Activated T-helper 17 cell treated with anti-CD3 and anti-CD28 coated beads, Interleukin-2, amount 50 U/mL, for 72 hours (primary cell): ENCODE measurements around the gene SLC6A18. TPM values are rescaled to one million over a fixed set of nuclear protein-coding genes. Genes with fewer than 3 reads are reported as not detected.

Source experiments
- ATAC-seq: fragments of 150-1000 bp; cut with Tn5 transposase; replicated peaks from 2 replicates; pipeline ENCODE4 v1.10.0; 2021; ENCODE audit warnings: mild to moderate bottlenecking, moderate library complexity
- H3K27ac Mint-ChIP-seq: one replicate; pipeline ENCODE4 v1.8.0; 2022; ENCODE audit warnings: mixed read lengths
- H3K27me3 Mint-ChIP-seq: one replicate; pipeline ENCODE4 v1.8.0; 2022; ENCODE audit warnings: mixed read lengths
- H3K36me3 Mint-ChIP-seq: one replicate; pipeline ENCODE4 v1.8.0; 2022; ENCODE audit warnings: low read depth, mild to moderate bottlenecking, mixed read lengths
- H3K4me1 Mint-ChIP-seq: one replicate; pipeline ENCODE4 v1.8.0; 2022; ENCODE audit warnings: mixed read lengths
- H3K4me3 Mint-ChIP-seq: one replicate; pipeline ENCODE4 v1.8.0; 2022; ENCODE audit warnings: mild to moderate bottlenecking, mixed read lengths
- H3K9me3 Mint-ChIP-seq: one replicate; pipeline ENCODE4 v1.8.0; 2022; ENCODE audit warnings: mixed read lengths
- total RNA-seq, 2 donors: library from RNA; stranded (reverse); gene quantifications; one replicate each; pipeline ENCODE4 v1.2.3, GENCODE V29; 2022

SLC6A18 gene
- total RNA-seq, 2 donors from 2014 or later: not detected

DNA sequence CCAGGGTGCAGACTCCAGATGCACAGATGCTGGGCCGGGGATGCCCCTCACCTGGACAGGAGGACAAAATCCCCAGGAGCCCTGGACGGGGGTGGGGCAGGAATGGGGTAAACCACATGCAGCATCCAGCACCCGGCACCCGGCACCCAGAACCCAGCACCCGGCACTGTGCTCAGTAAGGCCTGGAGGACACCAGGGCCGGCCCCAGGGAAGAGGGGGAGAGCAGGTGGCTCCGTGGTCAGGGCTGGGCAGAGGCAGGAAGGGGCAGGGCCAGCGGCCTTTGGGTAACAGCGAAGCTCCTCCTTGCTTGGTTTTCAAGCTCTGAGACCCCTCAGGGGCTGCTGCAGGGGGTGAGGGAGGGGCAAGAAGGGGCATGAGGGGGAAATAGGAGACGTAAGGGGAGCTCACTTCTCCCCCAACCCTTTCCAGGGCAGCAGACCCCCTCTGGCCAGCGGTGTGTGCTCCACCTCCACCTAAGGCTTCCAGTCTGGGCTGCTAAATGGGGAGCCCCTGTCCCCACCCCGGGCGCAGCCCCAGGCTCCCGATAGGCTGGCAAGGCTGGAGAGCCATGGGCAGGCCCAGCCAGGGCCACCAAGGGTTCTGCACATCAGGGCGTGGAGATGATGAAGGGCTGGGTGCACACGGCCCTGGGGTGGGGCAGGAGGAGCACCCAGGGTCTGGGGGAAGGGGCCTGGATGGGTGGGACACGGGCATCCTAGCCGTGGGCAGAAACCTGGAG, 41.6 kb upstream of the SLC6A18 start:
- Mint-ChIP-seq H3K27ac (no peak overlapping the region), H3K36me3 (no peaks in the 10 kb centered on the region), H3K9me3 (no peaks in the 10 kb centered on the region), H3K4me3 (no peak overlapping the region), H3K4me1 (no peaks in the 10 kb centered on the region), H3K27me3 (peaks cover 3% of the 10 kb centered on the region)
- ATAC-seq: no peak

DNA sequence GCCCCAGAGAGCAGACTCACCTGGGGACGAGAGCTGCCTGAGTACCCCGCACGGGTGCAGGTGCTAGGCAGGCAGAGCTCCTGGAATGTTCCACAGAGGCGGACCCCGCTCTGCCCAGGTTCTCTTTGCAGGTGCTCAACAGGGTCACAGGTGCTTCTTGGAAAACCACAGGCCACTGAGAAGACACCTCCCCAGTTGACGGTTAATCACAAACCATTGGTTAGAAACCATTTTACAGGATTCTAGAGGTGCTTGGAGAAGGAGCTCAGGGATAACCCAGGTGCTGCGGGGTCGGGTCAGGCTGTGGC, 41.1 kb upstream of the SLC6A18 start:
- H3K36me3 Mint-ChIP-seq: no peaks in the 10 kb centered on the region
- H3K27me3 Mint-ChIP-seq: peaks cover 5% of the 10 kb centered on the region
- H3K9me3 Mint-ChIP-seq: no peaks in the 10 kb centered on the region
- no peak overlapping the region for H3K4me3 Mint-ChIP-seq
- H3K4me1 Mint-ChIP-seq: no peaks in the 10 kb centered on the region
- ATAC-seq: no peak
- H3K27ac Mint-ChIP-seq: no peak overlapping the region

DNA sequence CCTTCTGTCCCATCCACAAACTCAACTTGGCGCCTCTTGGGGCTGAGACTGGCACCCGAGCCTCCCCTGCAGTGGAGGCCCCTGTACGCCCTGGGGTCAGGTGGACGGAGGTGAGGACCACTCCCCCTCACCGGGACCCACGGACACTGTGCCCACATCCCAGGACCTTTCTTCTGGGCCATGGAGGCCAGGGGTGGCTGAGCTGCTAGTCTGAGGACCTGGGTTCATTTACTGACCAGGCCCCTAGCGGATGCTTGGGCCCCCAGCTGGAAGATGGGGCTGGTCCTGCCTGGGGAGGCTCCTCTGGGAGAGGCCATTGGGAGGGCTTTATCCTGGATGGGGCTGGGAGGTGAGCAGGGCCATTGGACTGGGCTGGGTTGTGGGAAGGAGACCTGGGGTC, 40.7 kb upstream of the SLC6A18 start:
- Mint-ChIP-seq H3K9me3 (no peaks in the 10 kb centered on the region), H3K4me3 (no peak overlapping the region), H3K4me1 (no peaks in the 10 kb centered on the region), H3K27ac (no peak overlapping the region), H3K27me3 (peaks cover 8% of the 10 kb centered on the region), H3K36me3 (no peaks in the 10 kb centered on the region)
- no peak for ATAC-seq

DNA sequence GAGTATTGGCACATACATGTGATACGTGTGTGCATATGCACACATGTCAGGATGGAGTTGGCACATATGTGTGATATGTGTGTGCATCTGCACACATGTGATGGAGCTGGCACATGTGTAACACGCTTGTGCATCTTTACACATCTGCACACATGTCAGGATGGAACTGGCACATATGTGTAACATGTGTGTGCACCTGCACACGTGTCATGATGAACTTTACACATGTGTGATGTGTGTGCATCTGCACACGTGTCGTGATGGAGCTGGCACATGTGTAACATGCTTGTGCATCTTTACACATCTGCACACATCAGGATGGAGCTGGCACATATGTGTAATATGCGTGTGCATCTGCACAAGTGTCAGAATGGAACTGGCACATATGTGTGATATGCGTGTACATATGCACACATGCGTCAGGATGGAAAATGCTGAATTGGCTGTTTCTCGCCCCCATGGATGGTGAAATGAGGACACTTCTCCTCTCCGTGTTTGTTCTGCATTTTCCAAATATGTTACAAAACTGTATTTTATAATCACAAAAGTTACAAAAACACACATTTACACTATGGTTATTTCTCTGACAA, 40.0 kb upstream of the SLC6A18 start:
- H3K9me3 Mint-ChIP-seq: no peaks in the 10 kb centered on the region
- H3K27ac Mint-ChIP-seq: no peak overlapping the region
- H3K27me3 Mint-ChIP-seq: peaks cover 10% of the 10 kb centered on the region
- no peak for ATAC-seq
- H3K36me3 Mint-ChIP-seq: no peaks in the 10 kb centered on the region
- no peak overlapping the region for H3K4me3 Mint-ChIP-seq
- no peaks in the 10 kb centered on the region for H3K4me1 Mint-ChIP-seq

DNA sequence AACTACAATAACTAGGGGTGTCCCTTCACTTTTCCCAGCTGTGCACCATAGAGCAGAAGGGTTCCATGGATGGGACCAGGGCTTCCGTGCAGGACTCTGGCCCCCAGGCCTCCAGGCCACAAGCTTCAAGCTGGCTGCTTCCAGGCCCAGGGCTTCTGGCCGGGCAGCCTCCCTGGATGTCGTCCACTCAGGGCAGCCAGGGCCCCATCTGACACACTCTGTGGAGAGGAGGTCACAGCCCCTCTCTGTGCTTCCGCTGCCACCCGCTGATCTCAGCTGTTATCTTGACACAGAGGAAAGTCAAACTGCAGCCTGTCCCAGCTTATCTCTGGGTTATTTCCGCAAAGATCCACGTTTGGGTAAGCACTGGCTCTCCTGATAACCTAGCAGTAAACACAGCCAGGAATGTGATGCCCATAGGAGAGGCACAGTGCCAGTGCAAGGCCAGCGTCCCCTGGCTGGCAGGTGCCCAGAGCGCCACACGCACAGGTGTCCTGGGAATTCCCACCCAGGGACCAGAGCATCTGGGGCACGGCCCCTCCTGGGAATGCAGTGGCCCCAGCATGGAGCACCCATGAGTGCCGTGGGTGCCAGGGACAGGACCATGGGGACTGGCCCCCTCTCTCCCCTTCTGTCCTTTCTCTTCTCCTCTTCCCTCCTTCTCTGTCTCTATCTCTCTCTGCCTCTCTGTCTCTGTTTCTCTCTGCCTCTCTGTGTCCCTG, 39.4 kb upstream of the SLC6A18 start:
- ATAC-seq: no peak
- H3K27ac Mint-ChIP-seq: no peak overlapping the region
- no peak overlapping the region for H3K4me3 Mint-ChIP-seq
- no peaks in the 10 kb centered on the region for H3K36me3 Mint-ChIP-seq
- no peaks in the 10 kb centered on the region for H3K4me1 Mint-ChIP-seq
- H3K27me3 Mint-ChIP-seq: peaks cover 17% of the 10 kb centered on the region
- H3K9me3 Mint-ChIP-seq: no peaks in the 10 kb centered on the region

DNA sequence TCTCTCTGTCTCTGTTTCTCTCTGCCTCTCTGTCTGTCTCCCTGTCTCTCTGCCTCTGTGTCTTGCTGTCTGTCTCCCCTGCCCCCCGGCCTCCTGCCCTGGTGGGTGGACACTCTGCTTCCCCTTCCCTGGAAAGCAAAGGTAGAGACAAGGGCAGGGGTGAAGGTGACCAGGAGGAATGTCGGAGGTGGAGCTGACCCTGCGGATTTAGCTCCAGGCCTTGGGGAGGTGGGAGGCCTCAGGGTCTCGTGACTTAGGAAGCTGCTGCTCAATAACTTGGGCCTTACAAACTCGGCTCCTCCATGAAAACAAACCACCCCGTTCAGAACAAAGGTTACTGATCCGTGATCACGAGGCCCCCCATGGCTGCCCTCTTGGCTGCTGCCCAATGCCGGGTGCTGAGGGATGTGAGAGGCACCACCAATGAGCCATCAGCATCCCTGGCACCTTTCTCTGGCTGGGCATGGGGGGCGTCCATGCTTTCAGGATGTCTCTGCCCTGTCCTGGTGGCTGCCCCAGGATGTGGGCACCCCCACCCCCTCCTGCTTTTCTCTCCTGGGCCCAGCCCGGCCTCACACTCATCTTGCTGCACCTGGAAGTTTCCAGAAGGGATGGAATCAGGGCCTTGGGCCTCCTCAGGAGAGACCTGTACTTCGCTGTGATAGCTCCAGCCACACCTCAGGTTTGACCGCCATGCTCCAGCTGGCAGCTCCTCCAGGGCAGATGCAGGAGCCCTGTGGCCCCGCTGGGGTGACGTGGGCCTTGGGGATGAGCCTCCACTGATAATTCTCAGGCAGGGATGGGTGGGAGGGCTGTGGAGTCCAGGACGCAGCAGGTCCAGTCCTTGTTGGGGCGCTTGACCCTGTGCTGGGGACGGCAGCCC, 38.6 kb upstream of the SLC6A18 start:
- Mint-ChIP-seq H3K9me3 (no peaks in the 10 kb centered on the region), H3K4me3 (no peak overlapping the region), H3K4me1 (no peaks in the 10 kb centered on the region), H3K27ac (no peak overlapping the region), H3K27me3 (peaks cover 19% of the 10 kb centered on the region), H3K36me3 (no peaks in the 10 kb centered on the region)
- no peak for ATAC-seq

DNA sequence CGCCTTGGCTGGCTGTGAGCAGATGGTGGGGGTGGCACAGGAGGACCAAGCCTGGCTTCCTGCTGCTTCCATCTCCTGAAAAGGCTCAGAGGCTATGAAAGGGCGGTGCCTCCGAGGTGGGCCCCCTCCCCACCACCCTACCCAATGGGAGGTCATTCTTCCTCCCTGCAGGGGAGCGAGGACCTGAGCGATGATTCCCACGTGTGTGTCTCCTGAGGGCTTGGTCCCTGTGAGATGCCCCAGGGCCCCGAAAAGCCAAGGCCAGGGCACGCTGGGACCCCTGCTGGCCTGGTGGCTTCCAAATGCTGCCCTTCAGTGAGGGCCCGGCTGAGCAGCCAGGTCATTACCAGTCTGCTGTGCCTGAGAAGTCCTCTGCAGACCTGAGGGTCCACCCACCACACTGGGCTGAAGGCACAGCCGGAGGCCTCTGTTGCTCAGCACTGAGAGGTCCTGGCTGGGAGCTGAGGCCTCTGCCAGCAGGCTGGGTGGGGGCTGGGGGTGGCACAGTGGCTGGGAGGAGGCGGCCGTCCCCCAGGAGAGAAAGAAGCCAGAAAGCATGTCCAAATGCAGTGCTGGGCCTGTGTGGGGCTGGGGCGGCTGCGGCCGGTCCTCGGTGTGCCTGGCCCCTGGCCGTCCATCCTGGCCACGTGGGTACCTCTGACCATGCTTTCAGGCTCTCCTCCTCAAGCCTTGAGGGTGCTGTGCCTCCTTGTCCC, 37.8 kb upstream of the SLC6A18 start:
- Mint-ChIP-seq H3K27me3 (peaks cover 19% of the 10 kb centered on the region), H3K4me1 (no peaks in the 10 kb centered on the region), H3K4me3 (no peak overlapping the region), H3K9me3 (no peaks in the 10 kb centered on the region), H3K27ac (no peak overlapping the region), H3K36me3 (no peaks in the 10 kb centered on the region)
- ATAC-seq: no peak

DNA sequence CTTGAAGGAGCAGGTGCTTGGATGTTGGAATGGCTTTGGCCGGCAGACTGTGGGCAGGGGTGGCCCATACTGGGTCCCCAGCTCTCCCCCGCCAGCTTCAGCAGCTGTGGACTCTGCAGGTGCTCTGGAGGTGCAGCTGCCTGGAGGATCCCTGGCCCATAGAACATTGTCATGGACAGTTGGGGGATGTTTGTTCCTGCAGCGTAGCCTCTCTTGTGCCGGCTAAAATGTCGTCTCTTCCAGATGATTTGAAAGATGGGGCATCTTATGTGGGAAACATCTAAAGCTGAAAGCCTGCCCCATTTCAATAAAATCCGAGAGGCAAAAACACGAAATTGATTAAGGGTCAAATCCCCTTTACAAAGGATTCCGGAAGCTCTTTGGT, 37.2 kb upstream of the SLC6A18 start:
- H3K9me3 Mint-ChIP-seq: no peaks in the 10 kb centered on the region

DNA sequence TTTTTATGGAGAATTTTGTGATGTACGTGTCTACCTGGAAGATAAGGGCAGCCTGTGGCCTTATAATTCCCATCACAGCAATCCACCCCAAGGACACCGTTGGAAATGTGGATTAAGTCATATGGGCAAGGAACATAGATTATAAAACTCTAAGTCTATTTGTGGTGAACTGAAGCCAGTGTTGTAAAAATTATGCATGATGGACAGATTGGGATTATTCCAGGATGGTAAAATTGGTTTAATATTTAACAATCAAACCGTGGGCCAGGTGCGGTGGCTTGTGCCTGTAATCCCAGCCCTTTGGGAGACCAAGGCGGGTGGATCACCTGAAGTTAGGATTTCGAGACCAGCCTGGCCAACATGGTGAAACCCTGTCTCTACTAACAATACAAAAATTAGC, 36.7 kb upstream of the SLC6A18 start:
- no peak for ATAC-seq
- H3K36me3 Mint-ChIP-seq: no peaks in the 10 kb centered on the region
- no peak overlapping the region for H3K27ac Mint-ChIP-seq
- peaks cover 23% of the 10 kb centered on the region for H3K27me3 Mint-ChIP-seq
- H3K9me3 Mint-ChIP-seq: no peaks in the 10 kb centered on the region
- H3K4me3 Mint-ChIP-seq: no peak overlapping the region
- no peaks in the 10 kb centered on the region for H3K4me1 Mint-ChIP-seq

More for the DNA sequence above, 37.2 kb upstream of the SLC6A18 start:
- no peaks in the 10 kb centered on the region for H3K36me3 Mint-ChIP-seq
- H3K4me1 Mint-ChIP-seq: no peaks in the 10 kb centered on the region
- no peak overlapping the region for H3K4me3 Mint-ChIP-seq
- peaks cover 21% of the 10 kb centered on the region for H3K27me3 Mint-ChIP-seq
- H3K27ac Mint-ChIP-seq: no peak overlapping the region
- no peak for ATAC-seq

DNA sequence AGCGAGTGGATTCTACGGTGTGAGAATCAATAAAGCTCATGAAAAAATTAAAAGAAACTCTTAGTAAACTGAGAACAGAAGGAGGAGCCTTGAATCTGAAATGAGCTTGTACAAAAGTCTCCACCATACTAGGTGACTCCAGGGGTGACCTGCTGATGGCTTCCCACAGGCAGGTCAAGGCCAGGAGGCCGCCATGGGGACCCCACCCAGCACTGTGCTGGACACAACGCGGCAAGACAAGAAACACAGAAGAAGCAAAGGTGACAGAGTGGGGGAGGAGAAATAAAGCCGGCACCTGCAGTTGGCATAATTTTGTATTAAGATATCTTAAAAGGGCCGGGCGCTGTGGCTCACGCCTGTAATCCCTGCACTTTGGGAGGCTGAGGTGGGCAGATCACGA, 35.9 kb upstream of the SLC6A18 start:
- ATAC-seq: no peak
- no peaks in the 10 kb centered on the region for H3K4me1 Mint-ChIP-seq
- H3K27me3 Mint-ChIP-seq: peaks cover 24% of the 10 kb centered on the region
- no peaks in the 10 kb centered on the region for H3K36me3 Mint-ChIP-seq
- no peaks in the 10 kb centered on the region for H3K9me3 Mint-ChIP-seq
- no peak overlapping the region for H3K4me3 Mint-ChIP-seq
- H3K27ac Mint-ChIP-seq: no peak overlapping the region

DNA sequence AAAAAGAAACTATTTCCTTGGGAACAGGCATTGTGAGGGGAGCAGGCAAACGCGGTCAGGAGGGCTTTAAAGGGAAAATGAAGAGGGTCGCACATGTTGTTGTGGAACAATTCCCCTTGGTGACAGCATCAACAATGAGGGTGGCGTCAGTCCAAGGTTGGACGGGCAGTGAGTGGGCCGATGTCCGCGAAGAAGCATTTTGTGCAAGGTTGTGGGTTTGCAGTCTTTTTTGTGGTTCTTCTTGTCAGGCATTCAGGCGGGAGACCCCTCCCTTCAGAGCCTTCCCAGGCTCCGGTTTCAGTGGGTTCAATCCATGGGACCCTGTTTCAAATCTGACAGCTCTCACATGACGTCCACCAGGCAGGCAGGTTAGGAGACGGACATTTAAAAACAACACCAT, 34.9 kb upstream of the SLC6A18 start:
- no peak for ATAC-seq
- Mint-ChIP-seq H3K27me3 (peaks cover 27% of the 10 kb centered on the region), H3K36me3 (no peaks in the 10 kb centered on the region), H3K27ac (no peak overlapping the region), H3K9me3 (no peaks in the 10 kb centered on the region), H3K4me3 (no peak overlapping the region), H3K4me1 (no peaks in the 10 kb centered on the region)

DNA sequence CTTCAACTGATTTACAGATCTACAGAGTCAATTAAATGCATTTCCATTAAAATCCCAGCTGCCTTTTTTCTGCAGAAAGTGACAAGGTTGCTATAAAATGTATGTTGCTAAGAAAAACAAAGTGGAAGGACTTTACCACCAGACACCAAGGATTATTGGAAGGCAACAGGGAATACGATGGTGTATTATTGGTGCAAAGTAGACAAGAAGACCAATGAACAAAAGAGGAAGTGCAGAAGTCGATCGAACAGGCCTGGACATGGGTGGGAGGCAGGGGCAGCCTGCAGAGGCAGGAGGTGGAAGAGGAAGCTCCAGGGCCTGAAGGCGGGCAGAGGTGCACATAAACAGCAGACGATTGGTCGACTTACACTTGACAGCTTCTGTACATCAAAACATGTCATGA, 34.3 kb upstream of the SLC6A18 start:
- Mint-ChIP-seq H3K27ac (no peak overlapping the region), H3K36me3 (no peaks in the 10 kb centered on the region)

DNA sequence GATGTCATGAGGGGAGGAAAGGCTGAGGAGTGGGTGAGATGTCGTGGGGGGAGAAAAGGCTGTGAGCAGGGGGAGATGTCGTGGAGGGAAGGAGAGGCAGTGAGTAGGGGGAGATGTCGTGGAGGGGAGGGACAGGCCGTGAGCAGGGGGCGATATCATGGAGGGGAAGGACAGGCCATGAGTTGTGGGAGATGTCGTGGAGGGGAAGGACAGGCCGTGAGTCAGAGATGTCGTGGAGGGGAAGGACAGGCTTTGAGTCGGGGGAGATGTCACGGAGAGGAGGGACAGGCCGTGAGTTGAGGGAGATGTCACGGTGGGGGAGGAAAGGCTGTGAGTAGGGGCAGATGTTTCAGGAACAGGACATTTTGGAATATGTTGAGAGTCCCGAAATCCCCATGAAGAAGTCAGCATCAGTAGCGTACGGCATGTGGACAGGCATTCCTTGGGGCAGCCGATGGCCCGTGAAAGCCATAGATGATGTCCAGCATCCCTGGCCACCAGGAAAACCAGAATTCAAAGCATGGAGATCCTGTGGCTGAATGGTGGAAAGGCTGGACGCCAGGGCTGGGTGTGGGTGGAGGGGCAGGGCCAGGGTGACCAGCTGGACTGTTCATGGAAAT, 32.1 kb upstream of the SLC6A18 start:
- Mint-ChIP-seq H3K9me3 (no peaks in the 10 kb centered on the region), H3K4me3 (no peak overlapping the region), H3K36me3 (no peaks in the 10 kb centered on the region), H3K27me3 (peaks cover 28% of the 10 kb centered on the region), H3K4me1 (no peaks in the 10 kb centered on the region), H3K27ac (no peak overlapping the region)
- no peak for ATAC-seq

More for the DNA sequence above, 34.3 kb upstream of the SLC6A18 start:
- Mint-ChIP-seq H3K4me3 (no peak overlapping the region), H3K9me3 (no peaks in the 10 kb centered on the region), H3K4me1 (no peaks in the 10 kb centered on the region), H3K27me3 (peaks cover 27% of the 10 kb centered on the region)
- no peak for ATAC-seq

DNA sequence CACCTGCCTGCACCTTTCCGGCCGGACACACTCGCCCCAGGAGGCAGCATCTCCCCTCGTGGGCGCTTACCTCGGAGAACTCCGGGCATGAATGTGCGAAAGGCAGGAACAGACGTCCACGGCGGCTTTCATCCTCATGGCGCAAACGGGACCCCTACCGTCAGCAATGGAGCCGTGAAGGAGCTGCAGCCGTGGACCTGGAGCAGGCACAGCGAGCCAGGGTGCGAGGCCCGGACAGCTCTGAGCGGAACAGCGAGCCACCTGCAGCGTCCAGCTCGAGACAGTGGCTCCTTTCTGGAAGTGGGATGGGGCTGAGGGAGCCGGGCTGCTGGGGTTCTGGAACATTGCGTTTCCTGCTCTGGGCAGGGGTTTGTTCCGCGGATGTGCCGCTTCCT, 31.6 kb upstream of the SLC6A18 start:
- no peak overlapping the region for H3K4me3 Mint-ChIP-seq
- H3K27me3 Mint-ChIP-seq: peaks cover 28% of the 10 kb centered on the region
- H3K27ac Mint-ChIP-seq: no peak overlapping the region
- no peaks in the 10 kb centered on the region for H3K9me3 Mint-ChIP-seq
- no peak for ATAC-seq
- no peaks in the 10 kb centered on the region for H3K36me3 Mint-ChIP-seq
- no peaks in the 10 kb centered on the region for H3K4me1 Mint-ChIP-seq
